HepG2 (cell line): ENCODE results near the gene CD9. TPM values are rescaled to one million over a fixed set of nuclear protein-coding genes. Genes with fewer than 3 reads are reported as not detected.

Source experiments
- NBN ChIP-seq: fragments of 450-650 bp; conservative IDR thresholded peaks from 2 replicates; pipeline ENCODE4 v1.6.1; 2017
- PRDM10 ChIP-seq: sonication (generic); formaldehyde crosslinking; IDR thresholded peaks from 2 replicates; pipeline ENCODE4 v1.4.0; 2020; ENCODE audit warnings: low read depth, missing genetic modification reagents
- UBTF ChIP-seq: sonication (generic); formaldehyde crosslinking; IDR thresholded peaks from 2 replicates; pipeline ENCODE4 v1.4.0; 2020; ENCODE audit warnings: mild to moderate bottlenecking, missing genetic modification reagents
- ZC3H13 ChIP-seq: sonication (generic); formaldehyde crosslinking; IDR thresholded peaks from 2 replicates; pipeline ENCODE4 v1.8.1; 2023; ENCODE audit warnings: mild to moderate bottlenecking, missing genetic modification reagents, moderate library complexity
- ZFP36L1 ChIP-seq: sonication (generic); formaldehyde crosslinking; IDR thresholded peaks from 2 replicates; pipeline ENCODE4 v1.8.0; 2022; ENCODE audit warnings: mild to moderate bottlenecking, missing genetic modification reagents, moderate library complexity
- ZHX2 ChIP-seq, 2 experiments: sonication (generic) in 1 of 2; formaldehyde crosslinking in 1 of 2; IDR thresholded peaks; 2 replicates each; pipeline versions ENCODE4 v1.6.1 to v1.9.0; 2014 to 2022; ENCODE audit warnings: antibody characterized with exemption in 1 of 2, borderline replicate concordance in 1 of 2, inconsistent platforms in 1 of 2, low read depth in 1 of 2, missing genetic modification reagents in 1 of 2
- ZNF280D ChIP-seq: sonication (generic); formaldehyde crosslinking; IDR thresholded peaks from 2 replicates; pipeline ENCODE4 v1.5.1; 2020; ENCODE audit warnings: mild to moderate bottlenecking, missing genetic modification reagents
- ZNF460 ChIP-seq: sonication (generic); formaldehyde crosslinking; IDR thresholded peaks from 2 replicates; pipeline ENCODE4 v1.5.1; 2020; ENCODE audit warnings: missing genetic modification reagents, mild to moderate bottlenecking, borderline replicate concordance
- ZNF556 ChIP-seq: sonication (generic); formaldehyde crosslinking; IDR thresholded peaks from 2 replicates; pipeline ENCODE4 v1.4.0; 2020; ENCODE audit warnings: mild to moderate bottlenecking, missing genetic modification reagents, borderline replicate concordance
- polyA plus RNA-seq, 8 experiments: library from polyadenylated mRNA; depleted of rRNA in 3 of 8; stranded (reverse) in 7 of 8; unstranded in 1 of 8; fragments of >200 nt; fragmentation: Illumina TruSeq in 4 of 8; extraction: Trizol in 4 of 8; gene quantifications; 2 replicates each; pipeline versions ENCODE4 v1.2.1 to v1.2.3, GENCODE V29; 2011 to 2016; ENCODE audit warnings: low read depth in 4 of 8, missing spikeins in 1 of 8, mixed read lengths in 1 of 8; ENCODE audit not compliant: insufficient read depth in 1 of 8
- total RNA-seq, 5 experiments: library from RNA; depleted of rRNA; stranded (reverse); fragments of >200 nt; fragmentation: Illumina TruSeq; extraction: Trizol; gene quantifications; 2 replicates each; pipeline ENCODE4 v1.2.3, GENCODE V29; 2016; ENCODE audit warnings: low read depth in 1 of 5

Gene CD9
- total and polyA plus RNA-seq, 2 of the 13 experiments (the other 11 are each of a cell fraction or from before 2014, with no cell fraction given), result 5.8 to 38.3 TPM

- no peak for TF ChIP-seq ZHX2 (IDR thresholded peaks at IDR 0.05; ENCODE audit: low read depth)
- no peak for TF ChIP-seq ZHX2 (CRISPR knock-in tag; IDR thresholded peaks at IDR 0.05; ENCODE audit: borderline replicate concordance)
- TF ChIP-seq UBTF, result peak; percentile 29; the same call in 1 of the 2 replicates
- no peak for TF ChIP-seq ZFP36L1 (CRISPR knock-in tag)
- no peak for TF ChIP-seq ZNF556
- TF ChIP-seq PRDM10 (CRISPR knock-in tag), result peak; percentile 78; the same call in 1 of the 2 replicates
- TF ChIP-seq ZNF460 (CRISPR knock-in tag), result no peak
- no peak for TF ChIP-seq ZC3H13 (CRISPR knock-in tag)
- TF ChIP-seq ZNF280D (CRISPR knock-in tag), result no peak
- TF ChIP-seq NBN, result no peak
These were observed 30.3 kb downstream of the CD9 start (continued) for GRCh38 chr12:6230321-6231110.
